H1 (cell line): ENCODE data around the gene IFT27. TPM values are rescaled to one million over a fixed set of nuclear protein-coding genes. Genes with fewer than 3 reads are reported as not detected.

Source experiments
- CTCF ChIA-PET: fragments of 300-600 bp; sonication (Branson Sonifier 250); formaldehyde crosslinking; loops from one replicate; lab custom pipeline; 2021; ENCODE audit not compliant: partially characterized antibody; lab: Charles Lee
- POLR2A ChIA-PET: fragments of 300-600 bp; sonication (Branson Sonifier 250); formaldehyde crosslinking; loops from one replicate; lab custom pipeline; 2021; ENCODE audit warnings: inconsistent platforms; ENCODE audit not compliant: partially characterized antibody; lab: Charles Lee
- DNase-seq, 2 experiments: peaks; one replicate each; pipeline versions ENCODE4 v3.0.0 to v3.0.0-alpha.2; 2010 to 2022; ENCODE audit warnings: low spot score in 2 of 2, low read depth in 1 of 2, mixed read lengths in 1 of 2
- FAIRE-seq: peaks from 2 replicates; lab custom pipeline; 2011; peaks lifted over from hg19 to GRCh38; lab: Jason Lieb, UNC
- H2AFZ ChIP-seq: 2 replicates; pipeline ENCODE4 v1.8.1; 2012; ENCODE audit warnings: low read length, inconsistent platforms
- H2AK5ac ChIP-seq: 2 replicates; pipeline ENCODE4 v1.6.1; 2013; ENCODE audit warnings: low read depth, low read length
- H2BK120ac ChIP-seq: replicated peaks from 2 replicates; pipeline ENCODE3; 2013; ENCODE audit warnings: low read depth, low read length, inconsistent platforms
- H2BK12ac ChIP-seq: 2 replicates; pipeline ENCODE4 v1.6.1; 2013; ENCODE audit warnings: low read depth, low read length
- H2BK15ac ChIP-seq: 2 replicates; pipeline ENCODE4 v1.6.1; 2013; ENCODE audit warnings: low read length
- H2BK20ac ChIP-seq: 2 replicates; pipeline ENCODE4 v1.6.1; 2013; ENCODE audit warnings: low read length
- H2BK5ac ChIP-seq: 2 replicates; pipeline ENCODE4 v1.6.1; 2013; ENCODE audit warnings: low read depth, low read length
- H3K14ac ChIP-seq: 2 replicates; pipeline ENCODE4 v1.6.1; 2013; ENCODE audit warnings: inconsistent platforms; ENCODE audit not compliant: insufficient read length
- H3K18ac ChIP-seq: 2 replicates; pipeline ENCODE4 v1.6.1; 2013; ENCODE audit warnings: low read length; ENCODE audit errors: extremely low read depth
- H3K23ac ChIP-seq: 2 replicates; pipeline ENCODE4 v1.6.1; 2013; ENCODE audit warnings: inconsistent platforms; ENCODE audit not compliant: insufficient read length
- H3K23me2 ChIP-seq: 2 replicates; pipeline ENCODE4 v1.6.1; 2013; ENCODE audit warnings: low read depth, low read length
- H3K27ac ChIP-seq: 2 replicates; pipeline ENCODE4 v1.6.1; 2011; ENCODE audit warnings: low read depth, low read length, inconsistent platforms
- H3K27me3 ChIP-seq, 4 experiments: replicated peaks in 1 of 4; 1 replicate in 1 of 4; 2 replicates in 3 of 4; pipeline versions ENCODE4 v1.6.1 to v1.8.1; 2011 to 2013; ENCODE audit warnings: low read length in 3 of 4, mild to moderate bottlenecking in 3 of 4, inconsistent platforms in 2 of 4, mixed read lengths in 2 of 4, moderate library complexity in 1 of 4; ENCODE audit not compliant: control insufficient read depth in 3 of 4, insufficient read depth in 3 of 4; ENCODE audit errors: extremely low read depth in 1 of 4
- H3K36me3 ChIP-seq, 4 experiments: 2 replicates each; pipeline versions ENCODE4 v1.6.1 to v1.8.1; 2011 to 2013; ENCODE audit warnings: mild to moderate bottlenecking in 4 of 4, low read length in 3 of 4, moderate library complexity in 2 of 4, control low read depth in 1 of 4, inconsistent platforms in 1 of 4; ENCODE audit not compliant: insufficient read depth in 4 of 4, control insufficient read depth in 2 of 4
- H3K4ac ChIP-seq: replicated peaks from 2 replicates; pipeline ENCODE3; 2013; ENCODE audit warnings: low read length, low read depth, mixed read lengths, inconsistent platforms; ENCODE audit not compliant: insufficient read length
- H3K4me1 ChIP-seq, 4 experiments: replicated peaks in 1 of 4; 1 replicate in 1 of 4; 2 replicates in 3 of 4; pipeline versions ENCODE4 v1.6.1 to v1.8.1; 2011 to 2013; ENCODE audit warnings: low read length in 3 of 4, inconsistent platforms in 2 of 4, mixed read lengths in 1 of 4; ENCODE audit not compliant: insufficient read depth in 4 of 4, control insufficient read depth in 3 of 4
- H3K4me2 ChIP-seq, 2 experiments: 2 replicates each; pipeline versions ENCODE4 v1.6.1 to v1.8.1; 2011 to 2013; ENCODE audit warnings: low read depth in 2 of 2, low read length in 2 of 2, control low read depth in 1 of 2, inconsistent platforms in 1 of 2, mild to moderate bottlenecking in 1 of 2; ENCODE audit not compliant: insufficient read depth in 1 of 2
- H3K4me3 ChIP-seq, 4 experiments: fragments of 200-600, 300-600 bp in 1 of 4; sonication (generic), shearing (Covaris generic), sonication (Bioruptor Twin) in 1 of 4; 2 replicates each; pipeline versions ENCODE4 v1.5.1 to v1.8.1; 2011 to 2016; ENCODE audit warnings: low read length in 4 of 4, low read depth in 3 of 4, control low read depth in 2 of 4, inconsistent platforms in 2 of 4, mild to moderate bottlenecking in 2 of 4, mixed read lengths in 1 of 4, moderate library complexity in 1 of 4; ENCODE audit not compliant: insufficient read depth in 2 of 4; ENCODE audit errors: extremely low read depth in 1 of 4
- H3K56ac ChIP-seq: replicated peaks from 2 replicates; pipeline ENCODE3; 2013; ENCODE audit warnings: low read depth, mild to moderate bottlenecking, mixed read lengths, low read length, inconsistent platforms; ENCODE audit not compliant: insufficient read length
- H3K79me1 ChIP-seq: 2 replicates; pipeline ENCODE4 v1.6.1; 2013; ENCODE audit warnings: low read depth, low read length, control low read depth
- H3K79me2 ChIP-seq, 2 experiments: 2 replicates each; pipeline versions ENCODE4 v1.6.1 to v1.8.1; 2012 to 2013; ENCODE audit warnings: low read length in 2 of 2, mild to moderate bottlenecking in 2 of 2, inconsistent platforms in 1 of 2; ENCODE audit not compliant: insufficient read depth in 2 of 2, control insufficient read depth in 1 of 2
- H3K9ac ChIP-seq, 4 experiments: replicated peaks in 1 of 4; 1 replicate in 1 of 4; 2 replicates in 3 of 4; pipeline versions ENCODE4 v1.6.1 to v1.8.1; 2011 to 2013; ENCODE audit warnings: low read depth in 3 of 4, low read length in 3 of 4, control low read depth in 2 of 4, mild to moderate bottlenecking in 2 of 4, moderate library complexity in 2 of 4, inconsistent platforms in 1 of 4; ENCODE audit errors: extremely low read depth in 1 of 4
- H3K9me3 ChIP-seq, 2 experiments: 2 replicates each; pipeline versions ENCODE4 v1.6.1 to v1.8.1; 2012 to 2013; ENCODE audit warnings: mild to moderate bottlenecking in 2 of 2, moderate library complexity in 2 of 2, control low read depth in 1 of 2, inconsistent platforms in 1 of 2, low read depth in 1 of 2, low read length in 1 of 2, mixed read lengths in 1 of 2; ENCODE audit not compliant: insufficient read depth in 2 of 2
- H4K20me1 ChIP-seq, 2 experiments: replicated peaks in 1 of 2; 2 replicates each; pipeline versions ENCODE3 to v1.8.1; 2011 to 2013; ENCODE audit warnings: inconsistent platforms in 2 of 2, low read length in 2 of 2, mild to moderate bottlenecking in 1 of 2; ENCODE audit not compliant: insufficient read depth in 2 of 2, control insufficient read depth in 1 of 2
- H4K5ac ChIP-seq: 2 replicates; pipeline ENCODE4 v1.6.1; 2013; ENCODE audit warnings: low read length, low read depth, mixed read lengths, inconsistent platforms; ENCODE audit not compliant: insufficient read length
- H4K8ac ChIP-seq: 2 replicates; pipeline ENCODE4 v1.8.0; 2013; ENCODE audit warnings: mild to moderate bottlenecking, moderate library complexity, low read length, inconsistent platforms; ENCODE audit not compliant: insufficient read depth; ENCODE audit errors: extremely low read depth
- H4K91ac ChIP-seq: replicated peaks from 2 replicates; pipeline ENCODE3; 2013; ENCODE audit warnings: low read length, mixed read lengths, inconsistent platforms; ENCODE audit not compliant: insufficient read length
- CREB1 ChIP-seq: IDR thresholded peaks from 2 replicates; pipeline ENCODE4 v1.6.1; 2012; ENCODE audit warnings: inconsistent platforms
- EGR1 ChIP-seq: IDR thresholded peaks from 2 replicates; pipeline ENCODE4 v1.6.1; 2011; ENCODE audit warnings: low read depth, low read length, borderline replicate concordance
- EZH2 ChIP-seq: fragments of 200-600 bp; sonication (generic); IDR thresholded peaks from 2 replicates; pipeline ENCODE4 v1.7.1; 2012; ENCODE audit warnings: low read depth, mild to moderate bottlenecking, moderate library complexity, low read length, inconsistent platforms; ENCODE audit not compliant: severe bottlenecking
- KDM5A ChIP-seq: fragments of 200-600 bp; IDR thresholded peaks from 2 replicates; pipeline ENCODE4 v1.7.1; 2012; ENCODE audit warnings: mild to moderate bottlenecking, low read length, inconsistent platforms, mixed read lengths
- MAFK ChIP-seq: IDR thresholded peaks from 2 replicates; pipeline ENCODE4 v1.6.1; 2012; ENCODE audit warnings: low read depth, mild to moderate bottlenecking, improper control_type of control experiment, low read length
- NANOG ChIP-seq: IDR thresholded peaks from 2 replicates; pipeline ENCODE4 v1.6.1; 2011; ENCODE audit warnings: low read length, low read depth, mild to moderate bottlenecking, inconsistent platforms; ENCODE audit not compliant: insufficient read depth, poor library complexity, severe bottlenecking
- RAD21 ChIP-seq, 2 experiments: IDR thresholded peaks in 1 of 2; conservative IDR thresholded peaks in 1 of 2; 2 replicates each; pipeline ENCODE4 v1.6.1; 2011; ENCODE audit warnings: low read depth in 2 of 2, low read length in 2 of 2, improper control_type of control experiment in 1 of 2, inconsistent platforms in 1 of 2, mild to moderate bottlenecking in 1 of 2, moderate library complexity in 1 of 2
- SRF ChIP-seq: IDR thresholded peaks from 2 replicates; pipeline ENCODE4 v1.6.1; 2011; ENCODE audit warnings: mild to moderate bottlenecking, low read depth, low read length, moderate library complexity
- USF2 ChIP-seq: IDR thresholded peaks from 2 replicates; pipeline ENCODE4 v1.6.1; 2011; ENCODE audit warnings: low read length, improper control_type of control experiment
- WGBS, 2 experiments: shearing (Covaris generic) in 1 of 2; methylation state at CpG; one replicate each; pipeline versions ENCODE4 v1.1.6 to v1.1.7; 2013 to 2015; ENCODE audit warnings: low lambda C conversion rate in 2 of 2, mixed read lengths in 2 of 2, inconsistent platforms in 1 of 2, low coverage in 1 of 2, missing lambda C conversion rate in 1 of 2; ENCODE audit not compliant: insufficient replicate concordance in 2 of 2, insufficient coverage in 1 of 2, insufficient read length in 1 of 2; ENCODE audit errors: extremely low coverage in 1 of 2, missing lambda C conversion rate in 1 of 2; 5-methylcytosine and 5-hydroxymethylcytosine counted together
- polyA plus RNA-seq, 7 experiments: library from polyadenylated mRNA; depleted of rRNA in 3 of 7; stranded (reverse) in 5 of 7; unstranded in 2 of 7; fragments of >200 nt in 5 of 7; fragments of 200-250 nt in 2 of 7; gene quantifications; 1 replicate in 5 of 7; 2 replicates in 1 of 7; 4 replicates in 1 of 7; pipeline versions ENCODE4 v1.2.1 to v1.2.3, GENCODE V29; 2011 to 2013; ENCODE audit warnings: missing spikeins in 2 of 7, mixed read lengths in 2 of 7
- total RNA-seq: library from RNA; stranded (reverse); fragmentation: NEBNext Ultra II Directional; extraction: Animal tissue kit (Norgen Biotek cat#: 25700); gene quantifications from 2 replicates; pipeline ENCODE4 v1.2.1, GENCODE V29; 2021
- TF ChIP-seq, protein P1 (sequence below): IDR thresholded peaks from 2 replicates; pipeline ENCODE4 v1.6.1; 2012; ENCODE audit warnings: inconsistent platforms
- TF ChIP-seq, protein P2 (sequence below): IDR thresholded peaks from 2 replicates; pipeline ENCODE4 v1.6.1; 2011; ENCODE audit warnings: low read depth, mild to moderate bottlenecking, low read length; ENCODE audit not compliant: insufficient read depth

IFT27 gene
- total and polyA plus RNA-seq, 2 of the 8 experiments (the other 6 are each of a cell fraction or from before 2014, with no cell fraction given), result 36.4 to 46.2 TPM

- H3K4me3 ChIP-seq, result no peak overlapping the region
- H2BK5ac ChIP-seq, result no peak overlapping the region
- H3K56ac ChIP-seq, result no peak overlapping the region
- H3K4ac ChIP-seq, result no peak overlapping the region
- no peak overlapping the region for H3K4me2 ChIP-seq
- no peaks in the 10 kb centered on the region for H4K20me1 ChIP-seq
- no peak overlapping the region for H2BK15ac ChIP-seq
- H2AFZ ChIP-seq, result no peak overlapping the region
- H2BK12ac ChIP-seq, result no peak overlapping the region
- H2BK120ac ChIP-seq, result no peak overlapping the region
- H3K9me3 ChIP-seq, result no peaks in the 10 kb centered on the region
- CTCF ChIA-PET, result interaction anchor here (1.0 to 7.3 kb wide), 3 partner anchors 10 to 110 kb away, joined by 3 to 60 read pairs (median 3); no protein-coding TSS in a partner anchor
- POLR2A ChIA-PET, result no interaction called here
- no peak overlapping the region for H3K14ac ChIP-seq
- H3K23ac ChIP-seq, result no peak overlapping the region
- no peak overlapping the region for H3K18ac ChIP-seq
- no peaks in the 10 kb centered on the region for H3K79me1 ChIP-seq
- no peaks in the 10 kb centered on the region for H3K27me3 ChIP-seq
- H3K79me2 ChIP-seq, result no peaks in the 10 kb centered on the region
- no peak overlapping the region for H2BK20ac ChIP-seq
- no peaks in the 10 kb centered on the region for H3K4me1 ChIP-seq
- no peak for FAIRE-seq
- no peak overlapping the region for H4K5ac ChIP-seq
- DNase-seq, result no peak
- no peak overlapping the region for H4K91ac ChIP-seq
- H3K23me2 ChIP-seq, result no peaks in the 10 kb centered on the region
- 89% methylated on average over 11 of the region's 11 CpGs; no CpG with 5 or more reads in 1 of the 2 experiments for WGBS, 2 experiments
- no peak overlapping the region for H3K27ac ChIP-seq
- no peaks in the 10 kb centered on the region for H3K36me3 ChIP-seq
- no peak overlapping the region for H2AK5ac ChIP-seq
- peak overlapping the region; percentile 65 for H4K8ac ChIP-seq
- H3K9ac ChIP-seq, result no peak overlapping the region
- TF ChIP-seq NANOG, result no peak
- no peak for TF ChIP-seq CREB1
- TF ChIP-seq, protein P1, sequence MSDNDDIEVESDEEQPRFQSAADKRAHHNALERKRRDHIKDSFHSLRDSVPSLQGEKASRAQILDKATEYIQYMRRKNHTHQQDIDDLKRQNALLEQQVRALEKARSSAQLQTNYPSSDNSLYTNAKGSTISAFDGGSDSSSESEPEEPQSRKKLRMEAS, result no peak
- TF ChIP-seq, protein P2, sequence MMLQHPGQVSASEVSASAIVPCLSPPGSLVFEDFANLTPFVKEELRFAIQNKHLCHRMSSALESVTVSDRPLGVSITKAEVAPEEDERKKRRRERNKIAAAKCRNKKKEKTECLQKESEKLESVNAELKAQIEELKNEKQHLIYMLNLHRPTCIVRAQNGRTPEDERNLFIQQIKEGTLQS, result no peak
- no peak for TF ChIP-seq USF2
- TF ChIP-seq EGR1, result no peak
- no peak for TF ChIP-seq KDM5A
- no peak for TF ChIP-seq EZH2
- no peak for TF ChIP-seq RAD21 (IDR thresholded peaks at IDR 0.05 in 1 of 2, conservative IDR thresholded peaks at IDR 0.05 in 1 of 2; ENCODE audit: low read depth in 2 of 2, low read length in 2 of 2)
- TF ChIP-seq SRF, result no peak
- TF ChIP-seq MAFK, result no peak
These were observed 29.4 kb downstream of the IFT27 start for GRCh38 chr22:36746375-36746970.
